Measurements from ENCODE around the gene HELLS.

- TF ChIP-seq CTCF (IDR thresholded peaks at IDR 0.05): no peak
- TF ChIP-seq POLR2AphosphoS5 (IDR thresholded peaks at IDR 0.05; ENCODE audit: insufficient read depth in 1 of 2, low read depth in 1 of 2): no peak
- TF ChIP-seq POLR2A (IDR thresholded peaks at IDR 0.05): no peak
Measured at GRCh38 chr10:94524146-94524545, 21.4 kb upstream of the HELLS start.

Measured in vagina (tissue), 2 donors.